Upper lobe of left lung (tissue), 6 donors: ENCODE data around the gene FAF1. TPM values are rescaled to one million over a fixed set of nuclear protein-coding genes. Genes with fewer than 3 reads are reported as not detected.

Experiments
- ATAC-seq, 2 donors: fragments of 200-7000 bp; cut with Tn5 transposase; one replicate each; pipeline ENCODE4 v1.9.1; 2022; ENCODE audit warnings: mild to moderate bottlenecking in 2 of 2, moderate library complexity in 2 of 2; ENCODE audit not compliant: low FRiP score in 2 of 2
- DNase-seq, 2 donors: peaks; one replicate each; pipeline ENCODE4 v3.0.0-alpha.2; 2019 to 2020
- H3K27ac ChIP-seq, 4 donors: fragments of 200-600 bp; sonication (generic); one replicate each; pipeline ENCODE4 v1.5.1; 2016 to 2019
- H3K27me3 ChIP-seq, 4 donors: fragments of 200-600 bp; sonication (generic); one replicate each; pipeline ENCODE4 v1.5.1; 2017 to 2019
- H3K36me3 ChIP-seq, 4 donors: fragments of 200-600 bp; sonication (generic); one replicate each; pipeline ENCODE4 v1.5.1; 2016 to 2019
- H3K4me1 ChIP-seq, 4 donors: fragments of 200-600 bp; sonication (generic); one replicate each; pipeline ENCODE4 v1.5.1; 2018 to 2019
- H3K4me3 ChIP-seq, 4 donors: fragments of 200-600 bp; sonication (generic); one replicate each; pipeline ENCODE4 v1.5.1; 2017 to 2019; ENCODE audit warnings: mild to moderate bottlenecking in 2 of 4, moderate library complexity in 1 of 4
- H3K9me3 ChIP-seq, 4 donors: fragments of 200-600 bp; sonication (generic); one replicate each; pipeline ENCODE4 v1.5.1; 2018 to 2019
- EP300 ChIP-seq, 4 donors: sonication (generic); formaldehyde crosslinking; IDR thresholded peaks; one replicate each; pipeline ENCODE4 v1.5.1; 2017; ENCODE audit warnings: antibody characterized with exemption in 4 of 4, control low read depth in 2 of 4
- POLR2A ChIP-seq, 4 donors: fragments of 450-650 bp; IDR thresholded peaks; one replicate each; pipeline ENCODE4 v1.5.1; 2016 to 2017; ENCODE audit warnings: antibody characterized with exemption in 4 of 4, mild to moderate bottlenecking in 2 of 4
- POLR2AphosphoS5 ChIP-seq, 2 donors: sonication (generic); formaldehyde crosslinking; IDR thresholded peaks; one replicate each; pipeline ENCODE4 v1.5.1; 2017; ENCODE audit warnings: antibody characterized with exemption in 2 of 2
- WGBS, 2 donors: methylation state at CpG; one replicate each; pipeline ENCODE4 v1.1.5; 2017 to 2018; 5-methylcytosine and 5-hydroxymethylcytosine counted together
- total RNA-seq, 6 donors: library from RNA; depleted of rRNA in 4 of 6; stranded (reverse); fragments of >200 nt in 4 of 6; gene quantifications; one replicate each; pipeline versions ENCODE4 v1.1.0 to v1.2.1, GENCODE V29; 2016 to 2021
- TF ChIP-seq, protein P1 (sequence below), 6 experiments: fragments of 450-650 bp in 4 of 6; fragments of 200-600 bp in 2 of 6; sonication (generic) in 2 of 6; IDR thresholded peaks; one replicate each; pipeline ENCODE4 v1.5.1; 2016 to 2019; ENCODE audit warnings: antibody characterized with exemption in 6 of 6
- donor health status: DM: no; HTN: no; CAD: no; lungs with moderate emphysema.
- donor health status: DM: no; HTN: yes; CAD: no; lungs with severe emphysema.

Gene FAF1
- total RNA-seq, 6 donors from 2014 or later = 30.2 to 52.3 (median 35.0) TPM

DNA sequence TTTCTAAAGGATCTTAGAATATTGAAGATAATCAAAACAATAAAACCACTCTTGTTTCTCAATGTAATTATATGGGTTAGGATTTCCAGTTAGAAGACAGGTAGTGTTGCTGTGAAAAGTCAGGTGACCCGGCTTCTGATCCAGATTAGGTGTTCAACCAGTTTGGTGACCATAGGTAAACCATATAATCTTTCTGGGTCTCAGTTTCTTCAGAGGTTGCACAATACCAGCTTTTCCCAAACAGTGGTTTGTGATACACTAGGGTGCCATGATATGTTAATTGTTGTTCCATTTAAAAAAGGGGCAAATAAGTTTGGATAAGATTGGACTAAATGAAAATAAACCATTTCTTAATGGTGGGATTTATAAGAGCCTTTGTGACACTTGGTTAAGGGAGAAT lies 472.3 kb downstream of the FAF1 start:
- no peak overlapping the region for H3K4me3 ChIP-seq
- no peaks in the 10 kb centered on the region for H3K9me3 ChIP-seq
- H3K27ac ChIP-seq = no peak overlapping the region
- ATAC-seq = no peak
- DNase-seq = no peak
- no peaks in the 10 kb centered on the region for H3K4me1 ChIP-seq
- 97 to 100% methylated on average over 1 of the region's 1 CpG for WGBS, 2 donors
- no peaks in the 10 kb centered on the region for H3K27me3 ChIP-seq
- TF ChIP-seq EP300 (IDR thresholded peaks at IDR 0.05) = no peak
- no peak for TF ChIP-seq POLR2AphosphoS5 (IDR thresholded peaks at IDR 0.05)
- TF ChIP-seq POLR2A (IDR thresholded peaks at IDR 0.05) = no peak
- TF ChIP-seq, protein P1, sequence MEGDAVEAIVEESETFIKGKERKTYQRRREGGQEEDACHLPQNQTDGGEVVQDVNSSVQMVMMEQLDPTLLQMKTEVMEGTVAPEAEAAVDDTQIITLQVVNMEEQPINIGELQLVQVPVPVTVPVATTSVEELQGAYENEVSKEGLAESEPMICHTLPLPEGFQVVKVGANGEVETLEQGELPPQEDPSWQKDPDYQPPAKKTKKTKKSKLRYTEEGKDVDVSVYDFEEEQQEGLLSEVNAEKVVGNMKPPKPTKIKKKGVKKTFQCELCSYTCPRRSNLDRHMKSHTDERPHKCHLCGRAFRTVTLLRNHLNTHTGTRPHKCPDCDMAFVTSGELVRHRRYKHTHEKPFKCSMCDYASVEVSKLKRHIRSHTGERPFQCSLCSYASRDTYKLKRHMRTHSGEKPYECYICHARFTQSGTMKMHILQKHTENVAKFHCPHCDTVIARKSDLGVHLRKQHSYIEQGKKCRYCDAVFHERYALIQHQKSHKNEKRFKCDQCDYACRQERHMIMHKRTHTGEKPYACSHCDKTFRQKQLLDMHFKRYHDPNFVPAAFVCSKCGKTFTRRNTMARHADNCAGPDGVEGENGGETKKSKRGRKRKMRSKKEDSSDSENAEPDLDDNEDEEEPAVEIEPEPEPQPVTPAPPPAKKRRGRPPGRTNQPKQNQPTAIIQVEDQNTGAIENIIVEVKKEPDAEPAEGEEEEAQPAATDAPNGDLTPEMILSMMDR (IDR thresholded peaks at IDR 0.05) = no peak
- H3K36me3 ChIP-seq = peaks cover 0 to 25% (median 9%) of the 10 kb centered on the region in 4 donors

DNA sequence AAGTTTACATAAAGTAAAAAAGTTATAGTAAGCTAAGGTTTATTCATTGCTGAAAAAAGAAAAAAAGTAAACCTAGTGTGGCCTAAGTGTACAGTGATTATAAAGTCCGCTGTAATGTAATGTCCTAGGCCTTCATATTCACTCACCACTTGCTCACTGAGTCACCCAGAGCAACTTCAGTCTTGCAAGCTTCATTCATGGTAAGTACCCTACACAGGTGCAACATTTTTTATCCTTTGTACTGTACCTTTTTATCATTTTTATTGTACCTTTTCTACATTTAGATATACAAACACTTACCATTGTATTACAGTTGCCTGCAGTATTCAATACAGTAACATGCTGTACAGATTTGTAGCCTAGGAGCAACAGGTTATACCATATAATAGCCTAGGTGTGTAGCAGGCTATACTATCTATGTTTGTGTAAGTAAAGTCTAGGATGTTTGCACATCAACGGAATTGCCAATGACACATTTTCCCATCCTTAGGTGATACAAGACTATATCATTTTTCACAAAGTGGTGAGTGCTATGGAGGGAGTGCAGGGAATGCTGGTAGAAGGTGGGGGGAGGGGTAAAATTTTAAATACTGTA lies 478.8 kb downstream of the FAF1 start:
- Histone ChIP-seq H3K4me3 (no peak overlapping the region), H3K27me3 (no peaks in the 10 kb centered on the region), H3K27ac (no peak overlapping the region), H3K36me3 (no peaks in the 10 kb centered on the region), H3K4me1 (no peaks in the 10 kb centered on the region), H3K9me3 (no peaks in the 10 kb centered on the region)
- no peak for DNase-seq
- no peak for TF ChIP-seq EP300 (IDR thresholded peaks at IDR 0.05)
- no peak for TF ChIP-seq POLR2AphosphoS5 (IDR thresholded peaks at IDR 0.05)
- TF ChIP-seq POLR2A (IDR thresholded peaks at IDR 0.05) = no peak
- TF ChIP-seq, protein P1 (IDR thresholded peaks at IDR 0.05) = no peak
- 88 to 93% methylated on average over 2 of the region's 2 CpGs for whole genome bisulfite sequencing, 2 donors
- no peak for ATAC-seq

DNA sequence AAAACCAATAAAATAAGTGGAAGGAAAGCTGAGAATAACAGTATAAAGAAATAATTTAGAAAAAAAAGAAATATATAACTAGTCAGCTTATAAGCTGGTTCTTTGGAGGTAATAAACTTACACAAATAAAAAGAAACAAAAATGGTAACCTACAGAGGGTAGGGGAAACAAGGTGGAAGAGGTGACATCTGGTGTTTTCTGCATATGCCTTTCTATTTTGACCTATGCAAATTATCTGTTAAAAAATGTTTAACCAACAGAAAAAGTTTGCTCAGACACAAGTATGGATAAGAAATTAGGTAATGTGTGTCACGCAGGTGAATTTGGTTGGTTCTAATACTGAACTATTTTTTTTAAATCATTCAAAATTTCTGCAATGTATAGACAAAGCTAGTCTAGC lies 483.3 kb downstream of the FAF1 start:
- Histone ChIP-seq H3K9me3 (no peaks in the 10 kb centered on the region), H3K27me3 (no peaks in the 10 kb centered on the region), H3K4me3 (no peak overlapping the region), H3K4me1 (no peaks in the 10 kb centered on the region), H3K36me3 (peaks cover 0 to 22% (median 10%) of the 10 kb centered on the region in 4 donors), H3K27ac (no peak overlapping the region)
- DNase-seq (no peak), ATAC-seq (no peak)
- no peak for TF ChIP-seq EP300 (IDR thresholded peaks at IDR 0.05)
- WGBS, 2 donors = 38 to 51% methylated on average over 1 of the region's 1 CpG

DNA sequence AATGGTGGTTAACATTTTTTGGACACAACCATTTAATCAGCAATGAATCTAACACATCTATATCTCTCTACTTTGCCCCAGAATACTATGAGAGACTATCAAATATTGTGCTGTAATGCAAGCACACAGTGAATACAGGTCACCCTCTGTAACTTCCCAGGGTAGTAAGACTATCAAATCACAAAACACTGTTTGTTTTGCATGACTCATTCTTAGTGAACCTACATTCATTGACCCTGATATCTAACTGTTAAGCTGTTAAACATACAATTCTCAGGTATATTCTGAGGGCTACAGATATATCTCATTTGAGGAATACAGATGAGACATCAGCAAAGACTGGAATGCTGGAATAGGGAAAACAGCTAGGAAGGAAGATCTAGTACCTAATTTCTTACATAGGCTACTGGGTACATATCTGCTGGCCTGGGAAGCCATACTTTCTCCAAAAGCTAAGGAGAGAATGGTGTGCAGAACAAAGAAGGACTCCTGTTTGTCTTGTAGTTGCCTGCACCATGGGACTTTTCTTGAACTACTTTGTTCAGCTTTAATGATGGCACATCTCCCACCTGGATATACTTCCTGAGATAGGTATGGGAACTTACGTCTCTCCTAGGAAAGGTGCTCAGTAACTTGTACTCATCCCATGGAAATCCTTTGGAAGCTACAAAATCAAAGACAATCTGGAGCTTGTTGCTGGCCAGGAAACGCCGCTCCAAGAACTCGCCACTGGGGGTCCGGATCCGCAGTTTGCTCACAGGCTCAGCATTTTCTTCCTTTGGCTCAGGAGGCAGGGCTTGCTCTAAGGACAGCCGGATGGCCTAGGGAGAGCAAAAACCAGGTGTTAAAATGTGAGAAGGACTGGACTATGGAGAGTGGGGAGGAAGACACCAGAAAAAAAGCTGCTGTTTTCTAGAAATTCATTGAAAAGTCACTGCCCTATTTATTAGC lies 484.9 kb downstream of the FAF1 start:
- no peak for TF ChIP-seq POLR2AphosphoS5 (IDR thresholded peaks at IDR 0.05)
- no peak for TF ChIP-seq EP300 (IDR thresholded peaks at IDR 0.05)
- TF ChIP-seq POLR2A (IDR thresholded peaks at IDR 0.05) = no peak
- TF ChIP-seq, protein P1 (IDR thresholded peaks at IDR 0.05) = no peak
- Histone ChIP-seq H3K4me1 (no peaks in the 10 kb centered on the region), H3K27me3 (no peaks in the 10 kb centered on the region), H3K36me3 (peaks cover 0 to 22% (median 10%) of the 10 kb centered on the region in 4 donors), H3K9me3 (no peaks in the 10 kb centered on the region), H3K27ac (no peak overlapping the region), H3K4me3 (no peak overlapping the region)
- no peak for DNase-seq
- WGBS, 2 donors = 93 to 96% methylated on average over 7 of the region's 7 CpGs
- ATAC-seq = no peak

GRCh38 chr1:50473513-50473912 lies 486.6 kb downstream of the FAF1 start:
- no peak overlapping the region for H3K4me3 ChIP-seq
- DNase-seq = no peak
- ATAC-seq = no peak
- no peaks in the 10 kb centered on the region for H3K9me3 ChIP-seq
- TF ChIP-seq EP300 (IDR thresholded peaks at IDR 0.05) (no peak), POLR2AphosphoS5 (IDR thresholded peaks at IDR 0.05) (no peak), POLR2A (IDR thresholded peaks at IDR 0.05) (no peak)
- TF ChIP-seq, protein P1 (IDR thresholded peaks at IDR 0.05) = no peak
- H3K27ac ChIP-seq = no peak overlapping the region
- H3K27me3 ChIP-seq = no peaks in the 10 kb centered on the region
- no peaks in the 10 kb centered on the region for H3K4me1 ChIP-seq
- peaks cover 0 to 22% (median 10%) of the 10 kb centered on the region in 4 donors for H3K36me3 ChIP-seq
